ENCODE results near the gene GUCY1A1. TPM values are rescaled to one million over a fixed set of nuclear protein-coding genes. Genes with fewer than 3 reads are reported as not detected.
"Not testable (repeated sequence)": the region's sequence is repeated elsewhere in the genome, so short reads cannot be mapped to it uniquely, and the experiment has no call there.

GUCY1A1 gene
- total and polyA plus RNA-seq, 2 donors from 2014 or later, result 6.9 to 64.6 TPM

DNA sequence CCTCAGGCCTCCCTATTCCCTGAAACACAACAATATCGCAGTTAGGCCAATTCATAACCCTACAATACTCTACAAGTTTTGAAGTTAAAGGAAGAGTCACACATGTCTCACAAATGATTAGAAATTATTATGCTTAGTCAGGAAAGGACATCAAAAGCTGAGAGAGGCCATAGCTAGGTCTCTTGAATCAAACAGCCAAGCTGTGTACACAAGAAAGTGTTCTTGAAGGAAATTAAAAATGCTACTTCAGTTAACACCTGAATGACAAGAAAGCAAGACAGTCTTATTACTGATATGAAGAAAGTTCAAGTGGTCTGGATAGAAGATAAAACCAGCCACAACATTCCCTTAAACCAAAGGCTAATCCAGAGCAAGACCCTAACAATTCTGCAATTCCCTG lies 23.6 kb upstream of the GUCY1A1 start:
- H3K9me3 ChIP-seq (ENCODE audit: control insufficient read depth in 2 of 3, insufficient read depth in 1 of 3, low read length in 3 of 3), result no peaks in the 10 kb centered on the region
- H3K36me3 ChIP-seq (ENCODE audit: control insufficient read depth in 2 of 3, insufficient read depth in 3 of 3, low read length in 3 of 3), result no peaks in the 10 kb centered on the region
- no peak overlapping the region for H3K27ac ChIP-seq (ENCODE audit: low read depth in 2 of 2, low read length in 2 of 2)
- H3K4me3 ChIP-seq (ENCODE audit: low read length in 3 of 3), result no peak overlapping the region
- no peaks in the 10 kb centered on the region for H3K27me3 ChIP-seq (ENCODE audit: control insufficient read depth, insufficient read depth, low read length)
- no peak overlapping the region for H3K9ac ChIP-seq (ENCODE audit: low read length in 3 of 3)
- TF ChIP-seq, protein P1, sequence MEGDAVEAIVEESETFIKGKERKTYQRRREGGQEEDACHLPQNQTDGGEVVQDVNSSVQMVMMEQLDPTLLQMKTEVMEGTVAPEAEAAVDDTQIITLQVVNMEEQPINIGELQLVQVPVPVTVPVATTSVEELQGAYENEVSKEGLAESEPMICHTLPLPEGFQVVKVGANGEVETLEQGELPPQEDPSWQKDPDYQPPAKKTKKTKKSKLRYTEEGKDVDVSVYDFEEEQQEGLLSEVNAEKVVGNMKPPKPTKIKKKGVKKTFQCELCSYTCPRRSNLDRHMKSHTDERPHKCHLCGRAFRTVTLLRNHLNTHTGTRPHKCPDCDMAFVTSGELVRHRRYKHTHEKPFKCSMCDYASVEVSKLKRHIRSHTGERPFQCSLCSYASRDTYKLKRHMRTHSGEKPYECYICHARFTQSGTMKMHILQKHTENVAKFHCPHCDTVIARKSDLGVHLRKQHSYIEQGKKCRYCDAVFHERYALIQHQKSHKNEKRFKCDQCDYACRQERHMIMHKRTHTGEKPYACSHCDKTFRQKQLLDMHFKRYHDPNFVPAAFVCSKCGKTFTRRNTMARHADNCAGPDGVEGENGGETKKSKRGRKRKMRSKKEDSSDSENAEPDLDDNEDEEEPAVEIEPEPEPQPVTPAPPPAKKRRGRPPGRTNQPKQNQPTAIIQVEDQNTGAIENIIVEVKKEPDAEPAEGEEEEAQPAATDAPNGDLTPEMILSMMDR (IDR thresholded peaks at IDR 0.05; ENCODE audit: borderline replicate concordance, extremely low read depth, insufficient read depth), result no peak
- DNase-seq, result no peak
- no peaks in the 10 kb centered on the region for H3K4me1 ChIP-seq (ENCODE audit: control insufficient read depth in 2 of 3, insufficient read depth in 2 of 3, low read depth in 1 of 3, low read length in 3 of 3)
- FAIRE-seq, result no peak
- intact Hi-C loops (cut with DNase I), result no loop called here

DNA sequence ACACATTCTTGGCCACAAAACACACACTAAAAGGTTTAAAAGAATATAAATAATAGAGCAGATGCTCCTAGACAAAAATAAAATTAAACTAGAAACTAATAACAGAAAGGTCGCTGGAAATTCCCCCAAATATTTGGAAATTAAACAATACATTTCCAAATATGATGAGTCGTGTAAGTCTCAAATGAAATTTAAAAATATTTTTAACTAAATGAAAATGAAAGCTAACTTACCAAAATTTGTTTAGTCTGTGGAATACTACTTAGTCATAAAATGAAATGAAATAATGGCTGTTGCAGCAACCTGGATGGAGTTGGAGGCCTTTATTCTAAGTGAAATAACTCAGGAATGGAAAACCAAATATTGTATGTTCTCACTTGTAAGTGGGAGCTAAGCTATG lies 20.6 kb upstream of the GUCY1A1 start:
- no peak for FAIRE-seq
- H3K9me3 ChIP-seq (ENCODE audit: control insufficient read depth in 2 of 3, insufficient read depth in 1 of 3, low read length in 3 of 3), result no peaks in the 10 kb centered on the region
- no peaks in the 10 kb centered on the region for H3K4me1 ChIP-seq (ENCODE audit: control insufficient read depth in 2 of 3, insufficient read depth in 2 of 3, low read depth in 1 of 3, low read length in 3 of 3)
- no peak overlapping the region for H3K9ac ChIP-seq (ENCODE audit: low read length in 3 of 3)
- no peaks in the 10 kb centered on the region for H3K27me3 ChIP-seq (ENCODE audit: control insufficient read depth, insufficient read depth, low read length)
- no peak overlapping the region for H3K27ac ChIP-seq (ENCODE audit: low read depth in 2 of 2, low read length in 2 of 2)
- TF ChIP-seq, protein P1 (IDR thresholded peaks at IDR 0.05; ENCODE audit: borderline replicate concordance, extremely low read depth, insufficient read depth), result no peak
- no peaks in the 10 kb centered on the region for H3K36me3 ChIP-seq (ENCODE audit: control insufficient read depth in 2 of 3, insufficient read depth in 3 of 3, low read length in 3 of 3)
- no peak for DNase-seq
- intact Hi-C loops (cut with DNase I), result no loop called here
- H3K4me3 ChIP-seq (ENCODE audit: low read length in 3 of 3), result no peak overlapping the region

DNA sequence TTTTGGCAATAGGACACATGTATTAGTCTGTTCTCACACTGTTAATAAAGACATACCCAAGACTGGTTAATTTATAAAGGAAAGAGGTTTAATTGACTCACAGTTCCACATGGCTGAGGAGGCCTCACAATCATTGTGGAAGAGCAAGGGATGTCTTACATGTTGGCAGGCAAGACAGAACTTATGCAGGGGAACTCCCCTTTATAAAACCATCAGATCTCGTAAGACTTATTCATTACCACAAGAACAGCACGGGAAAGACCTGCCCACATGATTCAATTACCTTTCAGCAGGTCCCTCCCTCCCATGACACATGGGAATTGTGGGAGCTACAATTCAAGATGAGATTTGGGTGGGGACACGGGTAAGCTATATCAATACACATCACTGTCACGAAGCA lies 15.9 kb upstream of the GUCY1A1 start:
- H3K9ac ChIP-seq (ENCODE audit: low read length in 3 of 3); DNase-seq; H3K27ac ChIP-seq (ENCODE audit: low read depth in 2 of 2, low read length in 2 of 2); FAIRE-seq; intact Hi-C loops (cut with DNase I); H3K36me3 ChIP-seq (ENCODE audit: control insufficient read depth in 2 of 3, insufficient read depth in 3 of 3, low read length in 3 of 3); H3K4me3 ChIP-seq (ENCODE audit: low read length in 3 of 3); H3K9me3 ChIP-seq (ENCODE audit: control insufficient read depth in 2 of 3, insufficient read depth in 1 of 3, low read length in 3 of 3); H3K27me3 ChIP-seq (ENCODE audit: control insufficient read depth, insufficient read depth, low read length); H3K4me1 ChIP-seq (ENCODE audit: control insufficient read depth in 2 of 3, insufficient read depth in 2 of 3, low read depth in 1 of 3, low read length in 3 of 3): not testable (repeated sequence)

DNA sequence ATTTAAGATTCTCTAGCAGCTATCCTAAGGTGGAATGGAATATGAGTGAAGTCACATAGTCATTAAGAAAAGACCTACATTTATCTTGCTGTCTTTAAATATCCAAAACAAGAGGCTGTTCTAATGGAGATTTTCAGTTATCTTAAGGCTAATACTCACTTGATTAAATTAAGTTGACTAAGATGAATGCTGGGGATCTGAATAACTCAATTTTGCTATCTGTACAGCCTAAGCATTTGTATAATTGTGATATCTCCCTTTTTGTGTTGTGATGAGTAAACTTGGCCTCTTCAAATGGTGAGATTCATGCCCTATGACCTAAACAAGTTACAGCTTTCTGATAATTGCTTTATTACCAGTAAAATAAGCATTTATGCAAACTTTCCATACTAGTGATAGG lies 13.6 kb upstream of the GUCY1A1 start:
- no peak overlapping the region for H3K27ac ChIP-seq (ENCODE audit: low read depth in 2 of 2, low read length in 2 of 2)
- H3K4me1 ChIP-seq (ENCODE audit: control insufficient read depth in 2 of 3, insufficient read depth in 2 of 3, low read depth in 1 of 3, low read length in 3 of 3), result no peaks in the 10 kb centered on the region
- FAIRE-seq, result no peak
- no peaks in the 10 kb centered on the region for H3K36me3 ChIP-seq (ENCODE audit: control insufficient read depth in 2 of 3, insufficient read depth in 3 of 3, low read length in 3 of 3)
- TF ChIP-seq, protein P1 (IDR thresholded peaks at IDR 0.05; ENCODE audit: borderline replicate concordance, extremely low read depth, insufficient read depth), result no peak
- no peak overlapping the region for H3K4me3 ChIP-seq (ENCODE audit: low read length in 3 of 3)
- no peaks in the 10 kb centered on the region for H3K27me3 ChIP-seq (ENCODE audit: control insufficient read depth, insufficient read depth, low read length)
- H3K9ac ChIP-seq (ENCODE audit: low read length in 3 of 3), result no peak overlapping the region
- no peak for DNase-seq
- no peaks in the 10 kb centered on the region for H3K9me3 ChIP-seq (ENCODE audit: control insufficient read depth in 2 of 3, insufficient read depth in 1 of 3, low read length in 3 of 3)
- intact Hi-C loops (cut with DNase I), result no loop called here
